OCI-LY1 (cell line): ENCODE data around the gene CEMIP.

Source experiments
- H2AFZ ChIP-seq: fragments of 200-600 bp; sonication (generic), shearing (Covaris generic); 2 replicates; pipeline ENCODE4 v1.6.0; 2014; ENCODE audit warnings: antibody characterized with exemption, mild to moderate bottlenecking, low read length
- H3F3A ChIP-seq: fragments of 200-600 bp; sonication (generic), shearing (Covaris generic); 2 replicates; pipeline ENCODE4 v1.6.0; 2014; ENCODE audit warnings: mild to moderate bottlenecking, antibody characterized with exemption, low read length, moderate library complexity; ENCODE audit not compliant: insufficient read depth
- H3K27ac ChIP-seq: fragments of 200-600 bp; sonication (generic); 2 replicates; pipeline ENCODE4 v1.5.1; 2014; ENCODE audit warnings: low read length, mixed run types, mild to moderate bottlenecking, low read depth; ENCODE audit not compliant: poor library complexity, severe bottlenecking
- H3K27me3 ChIP-seq: fragments of 200-600 bp; sonication (generic); 2 replicates; pipeline ENCODE4 v1.6.0; 2014; ENCODE audit warnings: antibody characterized with exemption, mild to moderate bottlenecking, low read length, moderate library complexity; ENCODE audit not compliant: insufficient read depth
- H3K36me3 ChIP-seq: fragments of 200-600 bp; sonication (generic); 2 replicates; pipeline ENCODE4 v1.6.1; 2014; ENCODE audit warnings: mild to moderate bottlenecking, antibody characterized with exemption, low read length, moderate library complexity, mixed read lengths; ENCODE audit not compliant: insufficient read depth
- H3K4me1 ChIP-seq: fragments of 200-600 bp; sonication (generic); 2 replicates; pipeline ENCODE4 v1.5.1; 2014; ENCODE audit warnings: mild to moderate bottlenecking, low read length, moderate library complexity; ENCODE audit not compliant: insufficient read depth, severe bottlenecking
- H3K4me2 ChIP-seq: fragments of 200-600 bp; sonication (generic), shearing (Covaris generic); 2 replicates; pipeline ENCODE4 v1.6.1; 2014; ENCODE audit warnings: low read length
- H3K4me3 ChIP-seq: fragments of 200-600 bp; sonication (generic); 2 replicates; pipeline ENCODE4 v1.5.1; 2014; ENCODE audit warnings: low read length, low read depth, mild to moderate bottlenecking, mixed read lengths; ENCODE audit not compliant: poor library complexity, severe bottlenecking
- H3K79me2 ChIP-seq: fragments of 200-600 bp; shearing (Covaris generic); 2 replicates; pipeline ENCODE4 v1.6.1; 2016; ENCODE audit warnings: mixed run types, low read length, mixed read lengths; ENCODE audit not compliant: insufficient read depth
- H3K9ac ChIP-seq: fragments of 200-600 bp; sonication (generic), shearing (Covaris generic); 2 replicates; pipeline ENCODE4 v1.6.1; 2014; ENCODE audit warnings: mild to moderate bottlenecking, low read length, mixed read lengths
- H3K9me2 ChIP-seq: fragments of 200-600 bp; sonication (generic), shearing (Covaris generic); 2 replicates; pipeline ENCODE4 v1.6.1; 2014; ENCODE audit warnings: low read depth, mild to moderate bottlenecking, low read length, mixed read lengths
- H3K9me3 ChIP-seq: fragments of 200-600 bp; shearing (Covaris generic); 2 replicates; pipeline ENCODE4 v1.6.1; 2014; ENCODE audit warnings: low read length, mixed read lengths
- H4K20me1 ChIP-seq: fragments of 200-600 bp; sonication (generic), shearing (Covaris generic); 2 replicates; pipeline ENCODE4 v1.6.0; 2016; ENCODE audit warnings: mild to moderate bottlenecking, low read length; ENCODE audit not compliant: insufficient read depth
- CTCF ChIP-seq: fragments of 200-600 bp; sonication (generic), shearing (Covaris generic); IDR thresholded peaks from 2 replicates; pipeline ENCODE4 v1.5.1; 2017; ENCODE audit warnings: mild to moderate bottlenecking, antibody characterized with exemption, low read length, moderate library complexity, mixed read lengths
- EZH2 ChIP-seq: fragments of 200-600 bp; sonication (generic), shearing (Covaris generic); IDR thresholded peaks from 2 replicates; pipeline ENCODE4 v1.8.0; 2017; ENCODE audit warnings: borderline replicate concordance, mixed run types, mild to moderate bottlenecking, antibody characterized with exemption, low read length, moderate library complexity, mixed read lengths

Gene CEMIP

GRCh38 chr15:80904998-80905397 is 125.8 kb downstream of the CEMIP start:
- Histone ChIP-seq H3K4me3 (no peak overlapping the region), H3K27ac (no peak overlapping the region), H3K9ac (no peak overlapping the region), H3K4me1 (no peaks in the 10 kb centered on the region), H4K20me1 (no peaks in the 10 kb centered on the region), H3K79me2 (no peaks in the 10 kb centered on the region), H3K9me3 (no peaks in the 10 kb centered on the region), H3F3A (no peaks in the 10 kb centered on the region), H3K27me3 (no peaks in the 10 kb centered on the region; the same call in 1 of the 2 replicates), H3K36me3 (no peaks in the 10 kb centered on the region), H2AFZ (no peak overlapping the region), H3K4me2 (no peak overlapping the region), H3K9me2 (no peaks in the 10 kb centered on the region)
- TF ChIP-seq CTCF (no peak), EZH2 (no peak)

GRCh38 chr15:80906159-80906766 is 127.1 kb downstream of the CEMIP start:
- Histone ChIP-seq H3K27ac (no peak overlapping the region), H3K9me2 (no peaks in the 10 kb centered on the region), H4K20me1 (no peaks in the 10 kb centered on the region), H3K79me2 (no peaks in the 10 kb centered on the region), H3F3A (no peaks in the 10 kb centered on the region), H3K9me3 (no peaks in the 10 kb centered on the region), H3K4me3 (no peak overlapping the region), H3K9ac (no peak overlapping the region), H2AFZ (no peak overlapping the region), H3K36me3 (no peaks in the 10 kb centered on the region), H3K4me1 (no peaks in the 10 kb centered on the region), H3K4me2 (no peak overlapping the region), H3K27me3 (no peaks in the 10 kb centered on the region; the same call in 1 of the 2 replicates)
- no peak for TF ChIP-seq EZH2
- no peak for TF ChIP-seq CTCF

GRCh38 chr15:80911821-80912220 is 132.7 kb downstream of the CEMIP start:
- Histone ChIP-seq H3K4me1 (no peaks in the 10 kb centered on the region), H3F3A (no peaks in the 10 kb centered on the region), H3K27me3 (no peaks in the 10 kb centered on the region), H3K9me2 (no peaks in the 10 kb centered on the region), H3K9me3 (no peaks in the 10 kb centered on the region), H2AFZ (no peak overlapping the region), H3K4me2 (no peak overlapping the region), H3K36me3 (no peaks in the 10 kb centered on the region), H3K9ac (no peak overlapping the region), H3K4me3 (no peak overlapping the region), H3K27ac (no peak overlapping the region), H4K20me1 (no peaks in the 10 kb centered on the region), H3K79me2 (no peaks in the 10 kb centered on the region)
- no peak for TF ChIP-seq CTCF
- TF ChIP-seq EZH2: no peak
